ENCODE data around the gene URB2.
"Not testable (repeated sequence)": the region's sequence is repeated elsewhere in the genome, so short reads cannot be mapped to it uniquely, and the experiment has no call there.

DNA sequence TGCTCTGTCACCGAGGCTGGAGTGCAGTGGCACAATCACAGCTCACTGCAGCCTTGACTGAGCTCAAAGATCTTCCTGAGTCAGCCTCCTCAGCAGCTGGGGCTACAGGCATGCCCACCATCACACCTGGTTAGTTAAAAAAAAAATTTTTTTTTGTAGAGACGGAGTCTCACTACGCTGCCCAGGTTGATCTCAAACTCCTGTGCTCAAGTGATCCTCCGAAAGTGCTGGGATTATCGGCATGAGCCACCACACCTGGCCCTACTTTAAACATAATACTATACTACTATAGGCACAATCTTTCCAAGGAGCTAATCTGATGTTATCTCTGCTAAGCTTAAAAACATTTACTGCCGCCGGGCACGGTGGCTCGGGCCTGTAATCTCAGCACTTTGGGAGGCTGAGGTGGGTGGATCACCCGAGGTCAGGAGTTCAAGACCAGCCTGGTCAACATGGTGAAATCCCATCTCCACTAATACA lies 3.4 kb upstream of the URB2 start:
- TF ChIP-seq, protein P1, sequence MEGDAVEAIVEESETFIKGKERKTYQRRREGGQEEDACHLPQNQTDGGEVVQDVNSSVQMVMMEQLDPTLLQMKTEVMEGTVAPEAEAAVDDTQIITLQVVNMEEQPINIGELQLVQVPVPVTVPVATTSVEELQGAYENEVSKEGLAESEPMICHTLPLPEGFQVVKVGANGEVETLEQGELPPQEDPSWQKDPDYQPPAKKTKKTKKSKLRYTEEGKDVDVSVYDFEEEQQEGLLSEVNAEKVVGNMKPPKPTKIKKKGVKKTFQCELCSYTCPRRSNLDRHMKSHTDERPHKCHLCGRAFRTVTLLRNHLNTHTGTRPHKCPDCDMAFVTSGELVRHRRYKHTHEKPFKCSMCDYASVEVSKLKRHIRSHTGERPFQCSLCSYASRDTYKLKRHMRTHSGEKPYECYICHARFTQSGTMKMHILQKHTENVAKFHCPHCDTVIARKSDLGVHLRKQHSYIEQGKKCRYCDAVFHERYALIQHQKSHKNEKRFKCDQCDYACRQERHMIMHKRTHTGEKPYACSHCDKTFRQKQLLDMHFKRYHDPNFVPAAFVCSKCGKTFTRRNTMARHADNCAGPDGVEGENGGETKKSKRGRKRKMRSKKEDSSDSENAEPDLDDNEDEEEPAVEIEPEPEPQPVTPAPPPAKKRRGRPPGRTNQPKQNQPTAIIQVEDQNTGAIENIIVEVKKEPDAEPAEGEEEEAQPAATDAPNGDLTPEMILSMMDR (IDR thresholded peaks at IDR 0.05), result not testable (repeated sequence)
- not testable (repeated sequence) for TF ChIP-seq POLR2A, EP300, POLR2AphosphoS5 (IDR thresholded peaks at IDR 0.05)

Data from suprapubic skin (tissue), 4 donors.